Right lobe of liver (tissue), 4 donors: ENCODE results near the gene KIFC1.

ENCODE experiments used
- POLR2A ChIP-seq: fragments of 450-650 bp; IDR thresholded peaks from one replicate; pipeline ENCODE4 v1.6.1; 2017; ENCODE audit warnings: antibody characterized with exemption, mild to moderate bottlenecking
- TF ChIP-seq, protein P1 (sequence below), 4 donors: fragments of 200-600 bp in 3 of 4; fragments of 450-650 bp in 1 of 4; IDR thresholded peaks; one replicate each; pipeline versions ENCODE4 v1.5.1 to v1.8.0; 2016 to 2022; ENCODE audit warnings: antibody characterized with exemption in 4 of 4, mild to moderate bottlenecking in 2 of 4
- donor health status: DM: no; HTN: no; CAD: no.
- donor health status: DM: no; HTN: no; CAD: no.
- donor health status: DM: no; HTN: yes; CAD: no.

DNA sequence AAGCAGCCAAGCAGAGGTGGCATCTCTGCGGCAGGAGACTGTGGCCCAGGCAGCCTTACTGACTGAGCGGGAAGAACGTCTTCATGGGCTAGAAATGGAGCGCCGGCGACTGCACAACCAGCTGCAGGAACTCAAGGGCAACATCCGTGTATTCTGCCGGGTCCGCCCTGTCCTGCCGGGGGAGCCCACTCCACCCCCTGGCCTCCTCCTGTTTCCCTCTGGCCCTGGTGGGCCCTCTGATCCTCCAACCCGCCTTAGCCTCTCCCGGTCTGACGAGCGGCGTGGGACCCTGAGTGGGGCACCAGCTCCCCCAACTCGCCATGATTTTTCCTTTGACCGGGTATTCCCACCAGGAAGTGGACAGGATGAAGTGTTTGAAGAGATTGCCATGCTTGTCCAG lies 13.3 kb downstream of the KIFC1 start:
- TF ChIP-seq, protein P1, sequence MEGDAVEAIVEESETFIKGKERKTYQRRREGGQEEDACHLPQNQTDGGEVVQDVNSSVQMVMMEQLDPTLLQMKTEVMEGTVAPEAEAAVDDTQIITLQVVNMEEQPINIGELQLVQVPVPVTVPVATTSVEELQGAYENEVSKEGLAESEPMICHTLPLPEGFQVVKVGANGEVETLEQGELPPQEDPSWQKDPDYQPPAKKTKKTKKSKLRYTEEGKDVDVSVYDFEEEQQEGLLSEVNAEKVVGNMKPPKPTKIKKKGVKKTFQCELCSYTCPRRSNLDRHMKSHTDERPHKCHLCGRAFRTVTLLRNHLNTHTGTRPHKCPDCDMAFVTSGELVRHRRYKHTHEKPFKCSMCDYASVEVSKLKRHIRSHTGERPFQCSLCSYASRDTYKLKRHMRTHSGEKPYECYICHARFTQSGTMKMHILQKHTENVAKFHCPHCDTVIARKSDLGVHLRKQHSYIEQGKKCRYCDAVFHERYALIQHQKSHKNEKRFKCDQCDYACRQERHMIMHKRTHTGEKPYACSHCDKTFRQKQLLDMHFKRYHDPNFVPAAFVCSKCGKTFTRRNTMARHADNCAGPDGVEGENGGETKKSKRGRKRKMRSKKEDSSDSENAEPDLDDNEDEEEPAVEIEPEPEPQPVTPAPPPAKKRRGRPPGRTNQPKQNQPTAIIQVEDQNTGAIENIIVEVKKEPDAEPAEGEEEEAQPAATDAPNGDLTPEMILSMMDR (IDR thresholded peaks at IDR 0.05) = no peak
- TF ChIP-seq POLR2A = no peak
